Osteoblast (primary cell): ENCODE results near the gene LAPTM5. TPM values are rescaled to one million over a fixed set of nuclear protein-coding genes. Genes with fewer than 3 reads are reported as not detected.

Experiments used
- DNase-seq: peaks from one replicate; pipeline ENCODE4 v3.0.0; 2011; ENCODE audit warnings: low spot score, mixed read lengths; ENCODE audit not compliant: insufficient read length; ENCODE audit errors: missing footprints
- H2AFZ ChIP-seq: 2 replicates; pipeline ENCODE4 v1.6.0; 2011; ENCODE audit warnings: mild to moderate bottlenecking, low read length
- H3K27ac ChIP-seq: 2 replicates; pipeline ENCODE4 v1.5.1; 2011; ENCODE audit warnings: mild to moderate bottlenecking, low read depth, low read length, moderate library complexity
- H3K27me3 ChIP-seq: 2 replicates; pipeline ENCODE4 v1.6.0; 2012; ENCODE audit warnings: mild to moderate bottlenecking, control low read depth, inconsistent platforms, low read length, moderate library complexity; ENCODE audit not compliant: insufficient read depth
- H3K36me3 ChIP-seq: 2 replicates; pipeline ENCODE4 v1.5.1; 2011; ENCODE audit warnings: mild to moderate bottlenecking, low read length, control low read depth, moderate library complexity; ENCODE audit not compliant: insufficient read depth
- H3K4me1 ChIP-seq: 2 replicates; pipeline ENCODE4 v1.5.1; 2011; ENCODE audit warnings: mild to moderate bottlenecking, low read length, control low read depth, moderate library complexity; ENCODE audit not compliant: insufficient read depth
- H3K4me2 ChIP-seq: 2 replicates; pipeline ENCODE4 v1.6.0; 2011; ENCODE audit warnings: mild to moderate bottlenecking, low read length; ENCODE audit not compliant: insufficient read depth
- H3K4me3 ChIP-seq: fragments of 200-600 bp; sonication (generic); 3 replicates; pipeline ENCODE4 v1.5.1; 2012; ENCODE audit warnings: mild to moderate bottlenecking, low read length, inconsistent platforms; ENCODE audit not compliant: insufficient read depth
- H3K79me2 ChIP-seq: 2 replicates; pipeline ENCODE4 v1.6.0; 2012; ENCODE audit warnings: mild to moderate bottlenecking, low read length, control low read depth, inconsistent platforms; ENCODE audit not compliant: insufficient read depth
- H3K9me3 ChIP-seq: 2 replicates; pipeline ENCODE4 v1.5.1; 2011; ENCODE audit warnings: low read depth, low read length, control low read depth
- H4K20me1 ChIP-seq: 2 replicates; pipeline ENCODE4 v1.6.0; 2012; ENCODE audit warnings: mild to moderate bottlenecking, low read length, control low read depth; ENCODE audit not compliant: insufficient read depth
- total RNA-seq: library from RNA; depleted of rRNA; stranded (reverse); fragments of >200 nt; gene quantifications from 2 replicates; pipeline ENCODE4 v1.2.3, GENCODE V29; 2012
- TF ChIP-seq, protein P1 (sequence below): IDR thresholded peaks from 2 replicates; pipeline ENCODE4 v1.5.1; 2011; ENCODE audit warnings: mild to moderate bottlenecking, low read depth, low read length, moderate library complexity; ENCODE audit errors: extremely low read depth

LAPTM5 gene
- total RNA-seq, 1 donor: 0.72 TPM

DNA sequence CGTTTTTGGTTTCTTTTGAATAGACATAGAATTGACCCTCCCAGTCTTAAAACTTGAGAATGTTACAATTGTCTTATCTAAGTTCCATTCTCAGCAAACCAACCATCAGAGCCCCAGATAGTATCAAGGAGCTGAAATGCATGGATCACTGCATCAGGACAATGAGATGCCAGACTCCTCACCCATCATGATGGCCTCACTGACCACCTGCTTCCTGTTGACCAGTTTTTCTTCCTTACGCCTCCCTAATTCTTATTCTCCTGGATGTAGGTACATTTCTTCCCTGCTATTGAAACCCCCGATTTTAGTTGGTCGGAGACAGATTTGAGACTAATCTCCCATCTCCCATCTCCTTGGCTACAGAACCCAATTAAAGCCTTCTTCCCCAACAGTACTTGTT is 51.9 kb downstream of the LAPTM5 start:
- Histone ChIP-seq H3K9me3 (no peaks in the 10 kb centered on the region), H3K27me3 (peaks cover 3% of the 10 kb centered on the region), H3K27ac (no peak overlapping the region), H4K20me1 (no peaks in the 10 kb centered on the region), H3K79me2 (no peaks in the 10 kb centered on the region), H2AFZ (no peak overlapping the region), H3K36me3 (no peaks in the 10 kb centered on the region), H3K4me3 (no peak overlapping the region), H3K4me1 (peaks cover 7% of the 10 kb centered on the region), H3K4me2 (no peak overlapping the region)
- TF ChIP-seq, protein P1, sequence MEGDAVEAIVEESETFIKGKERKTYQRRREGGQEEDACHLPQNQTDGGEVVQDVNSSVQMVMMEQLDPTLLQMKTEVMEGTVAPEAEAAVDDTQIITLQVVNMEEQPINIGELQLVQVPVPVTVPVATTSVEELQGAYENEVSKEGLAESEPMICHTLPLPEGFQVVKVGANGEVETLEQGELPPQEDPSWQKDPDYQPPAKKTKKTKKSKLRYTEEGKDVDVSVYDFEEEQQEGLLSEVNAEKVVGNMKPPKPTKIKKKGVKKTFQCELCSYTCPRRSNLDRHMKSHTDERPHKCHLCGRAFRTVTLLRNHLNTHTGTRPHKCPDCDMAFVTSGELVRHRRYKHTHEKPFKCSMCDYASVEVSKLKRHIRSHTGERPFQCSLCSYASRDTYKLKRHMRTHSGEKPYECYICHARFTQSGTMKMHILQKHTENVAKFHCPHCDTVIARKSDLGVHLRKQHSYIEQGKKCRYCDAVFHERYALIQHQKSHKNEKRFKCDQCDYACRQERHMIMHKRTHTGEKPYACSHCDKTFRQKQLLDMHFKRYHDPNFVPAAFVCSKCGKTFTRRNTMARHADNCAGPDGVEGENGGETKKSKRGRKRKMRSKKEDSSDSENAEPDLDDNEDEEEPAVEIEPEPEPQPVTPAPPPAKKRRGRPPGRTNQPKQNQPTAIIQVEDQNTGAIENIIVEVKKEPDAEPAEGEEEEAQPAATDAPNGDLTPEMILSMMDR: no peak
- no peak for DNase-seq

DNA sequence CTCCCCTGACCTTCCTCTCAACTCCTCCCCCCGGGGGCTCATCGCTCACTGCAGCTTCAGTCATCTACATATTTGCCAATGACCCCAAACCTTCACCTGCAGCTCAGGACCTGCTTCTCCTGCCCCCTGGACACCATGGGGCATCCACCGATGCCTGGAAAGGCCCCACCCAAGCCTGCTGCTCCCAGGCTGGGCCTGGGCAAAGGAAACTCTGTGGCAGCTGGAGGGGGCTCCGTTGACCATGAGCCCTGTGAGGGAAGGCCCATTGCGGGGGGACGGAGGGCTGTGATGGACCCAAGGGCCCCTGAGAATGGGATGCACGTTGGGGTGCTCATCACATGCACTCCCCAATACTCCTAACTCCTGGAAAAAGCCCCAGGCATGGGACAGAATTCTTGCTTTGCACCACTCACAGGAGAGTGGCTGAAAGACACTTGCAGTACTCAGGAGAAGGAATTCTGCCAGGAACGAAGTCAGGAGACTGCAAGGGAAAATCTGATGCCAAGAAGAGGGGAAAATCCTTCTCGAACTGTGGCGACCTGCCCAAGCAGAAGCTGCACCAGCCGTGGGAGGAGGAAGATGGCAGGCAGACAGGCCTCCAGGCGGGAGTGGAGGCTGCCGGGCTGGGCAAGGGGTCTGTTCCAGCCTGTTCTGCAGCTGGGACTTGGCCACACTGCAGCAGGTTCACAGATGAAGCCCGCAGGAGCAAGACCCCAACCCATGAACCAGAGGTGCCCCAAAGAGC is 52.6 kb downstream of the LAPTM5 start:
- DNase-seq: peak; percentile 38
- TF ChIP-seq, protein P1: no peak
- no peaks in the 10 kb centered on the region for H4K20me1 ChIP-seq

DNA sequence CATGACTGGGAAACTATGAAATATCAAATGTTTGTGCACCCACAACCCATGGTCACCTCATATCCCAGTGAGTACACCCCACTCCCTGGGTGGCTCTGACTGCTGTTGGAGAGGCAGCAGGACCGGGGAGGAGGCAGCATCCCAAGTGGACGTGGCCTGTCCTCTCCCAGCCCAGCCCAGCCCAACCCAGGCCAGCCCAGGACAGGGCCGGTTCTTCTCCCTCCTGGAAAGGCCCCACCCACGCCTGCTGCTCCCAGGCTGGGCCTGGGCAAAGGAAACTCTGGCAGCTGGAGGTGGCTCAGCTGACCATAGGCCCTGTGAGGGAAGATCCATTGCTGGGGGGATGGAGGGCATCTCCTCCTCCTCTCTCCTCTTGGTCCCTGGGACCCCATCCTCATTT is 53.3 kb downstream of the LAPTM5 start:
- H3K4me2 ChIP-seq: no peak overlapping the region
- no peaks in the 10 kb centered on the region for H3K36me3 ChIP-seq
- H3K4me3 ChIP-seq: no peak overlapping the region
- H3K79me2 ChIP-seq: no peaks in the 10 kb centered on the region
- H3K27me3 ChIP-seq: peaks cover 5% of the 10 kb centered on the region
- H3K4me1 ChIP-seq: peaks cover 9% of the 10 kb centered on the region
- H3K9me3 ChIP-seq: no peaks in the 10 kb centered on the region
- H4K20me1 ChIP-seq: no peaks in the 10 kb centered on the region
- no peak overlapping the region for H2AFZ ChIP-seq
- no peak overlapping the region for H3K27ac ChIP-seq
- TF ChIP-seq, protein P1: no peak
- peak; percentile 83 for DNase-seq

More for the DNA sequence above, 52.6 kb downstream of the LAPTM5 start:
- H3K27ac ChIP-seq: no peak overlapping the region
- H3K9me3 ChIP-seq: no peaks in the 10 kb centered on the region
- no peaks in the 10 kb centered on the region for H3K79me2 ChIP-seq
- no peaks in the 10 kb centered on the region for H3K36me3 ChIP-seq
- no peak overlapping the region for H2AFZ ChIP-seq
- H3K4me1 ChIP-seq: peaks cover 9% of the 10 kb centered on the region
- H3K27me3 ChIP-seq: peaks cover 2% of the 10 kb centered on the region
- no peak overlapping the region for H3K4me3 ChIP-seq
- H3K4me2 ChIP-seq: no peak overlapping the region

DNA sequence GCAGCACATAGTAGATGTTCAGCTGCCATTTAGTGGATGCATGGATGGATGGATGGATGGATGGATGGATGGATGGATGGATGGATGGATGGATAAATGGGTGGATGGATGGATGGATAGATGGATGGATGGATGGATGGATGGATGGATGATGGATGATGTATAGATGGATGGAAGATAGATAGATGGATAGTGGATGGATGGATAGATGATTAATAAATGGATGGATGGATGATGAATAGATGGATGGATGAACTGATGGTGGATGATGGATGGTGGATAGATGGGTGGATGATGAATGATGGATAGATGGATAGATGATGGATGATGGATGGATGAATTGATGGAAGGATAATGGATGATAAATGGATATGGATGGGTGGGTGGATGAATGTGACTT is 54.8 kb downstream of the LAPTM5 start:
- H3K9me3 ChIP-seq: no peaks in the 10 kb centered on the region
- DNase-seq: no peak
- H3K4me1 ChIP-seq: peaks cover 9% of the 10 kb centered on the region
- H3K27ac ChIP-seq: no peak overlapping the region
- H3K36me3 ChIP-seq: no peaks in the 10 kb centered on the region
- no peak overlapping the region for H3K4me2 ChIP-seq
- peaks cover 5% of the 10 kb centered on the region for H3K27me3 ChIP-seq
- no peak overlapping the region for H2AFZ ChIP-seq
- no peaks in the 10 kb centered on the region for H3K79me2 ChIP-seq
- TF ChIP-seq, protein P1: no peak
- H3K4me3 ChIP-seq: no peak overlapping the region
- no peaks in the 10 kb centered on the region for H4K20me1 ChIP-seq
